ENCODE measurements around the gene SNURF. TPM values are rescaled to one million over a fixed set of nuclear protein-coding genes. Genes with fewer than 3 reads are reported as not detected.
"Not testable (repeated sequence)": the region's sequence is repeated elsewhere in the genome, so short reads cannot be mapped to it uniquely, and the experiment has no call there.

The SNURF gene
- total RNA-seq, 1 donor from 2014 or later = 10.3 TPM

DNA sequence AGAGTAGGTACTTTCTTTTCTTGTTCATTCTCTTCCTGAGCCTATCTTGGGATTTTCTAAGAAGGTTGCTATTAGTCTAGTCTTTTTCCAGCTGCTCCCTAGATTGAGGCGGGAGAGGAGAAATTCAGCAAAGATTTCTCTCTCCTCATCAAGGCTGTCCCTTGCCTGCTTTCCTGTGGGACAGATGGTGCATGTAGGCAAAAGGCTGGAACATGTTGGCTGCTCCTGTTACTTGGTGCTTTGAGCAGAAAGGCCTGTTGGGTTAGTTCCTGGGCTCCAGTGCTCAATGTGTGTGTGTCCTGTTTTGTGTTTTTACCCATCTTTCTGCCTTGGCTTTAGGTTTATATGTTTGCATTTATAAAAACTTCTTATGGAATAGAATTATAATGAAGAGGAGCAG is 9.1 kb upstream of the SNURF start:
- no peak for DNase-seq
- Mint-ChIP-seq H3K4me1 (no peaks in the 10 kb centered on the region), H3K27ac (no peak overlapping the region), H3K9me3 (peaks cover 11% of the 10 kb centered on the region), H3K27me3 (no peaks in the 10 kb centered on the region), H3K36me3 (ENCODE audit: low read depth) (no peaks in the 10 kb centered on the region), H3K4me3 (no peak overlapping the region)
- intact Hi-C loops (cut with micrococcal nuclease) = no loop called here

DNA sequence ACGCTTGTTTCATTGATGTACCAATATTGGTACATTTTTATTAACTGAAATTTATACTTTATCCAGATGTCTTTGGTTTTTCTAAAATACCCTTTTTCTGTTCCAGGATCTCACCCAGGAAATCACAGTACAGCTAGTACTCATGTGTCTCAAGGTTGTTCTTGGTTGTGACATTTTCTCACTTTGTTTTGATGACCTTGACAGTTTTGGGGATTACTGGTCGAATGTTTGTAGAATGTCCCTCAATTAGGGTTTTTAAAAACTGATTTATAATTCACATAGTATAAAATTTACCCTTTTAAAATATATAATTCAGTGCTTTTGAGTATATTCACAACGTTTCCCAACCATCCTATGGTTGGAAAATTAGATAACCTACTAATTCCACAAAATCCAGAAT is 6.3 kb upstream of the SNURF start:
- no peaks in the 10 kb centered on the region for H3K36me3 Mint-ChIP-seq (ENCODE audit: low read depth)
- H3K4me3 Mint-ChIP-seq = no peak overlapping the region
- H3K27ac Mint-ChIP-seq = no peak overlapping the region
- H3K9me3 Mint-ChIP-seq = peaks cover 7% of the 10 kb centered on the region
- DNase-seq = no peak
- no peaks in the 10 kb centered on the region for H3K4me1 Mint-ChIP-seq
- intact Hi-C loops (cut with micrococcal nuclease) = no loop called here
- peaks cover 2% of the 10 kb centered on the region for H3K27me3 Mint-ChIP-seq

DNA sequence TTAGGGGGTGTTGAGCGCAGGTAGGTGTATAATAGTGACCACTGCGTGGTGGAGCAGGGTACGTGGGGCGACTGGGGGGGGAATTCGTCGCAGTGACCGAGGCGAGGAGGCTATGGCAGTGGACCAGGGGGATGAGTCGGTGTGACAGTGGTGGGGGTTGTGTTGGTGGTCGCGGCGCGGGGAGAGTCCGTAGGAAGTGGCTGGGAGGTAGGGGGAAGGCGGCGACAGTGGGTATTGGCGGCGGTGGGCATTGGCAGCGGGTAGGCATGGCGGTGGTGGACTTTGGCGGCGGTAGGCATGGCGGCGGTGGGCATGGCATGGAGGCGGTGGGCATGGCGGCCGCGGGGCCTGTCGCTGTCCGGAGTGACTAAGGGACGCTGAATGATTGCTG is 739 bp downstream of the SNURF start:
- peak overlapping the region; percentile 94 for H3K27ac Mint-ChIP-seq
- DNase-seq = peak; percentile 65
- peaks cover 6% of the 10 kb centered on the region for H3K9me3 Mint-ChIP-seq
- intact Hi-C loops (cut with micrococcal nuclease) = loop anchor here (10.0 kb wide), 1 partner anchor 181 kb away; no protein-coding TSS in a partner anchor
- H3K36me3 Mint-ChIP-seq (ENCODE audit: low read depth) = peaks cover 10% of the 10 kb centered on the region
- H3K4me1 Mint-ChIP-seq = peaks cover 11% of the 10 kb centered on the region
- peaks cover 2% of the 10 kb centered on the region for H3K27me3 Mint-ChIP-seq
- H3K4me3 Mint-ChIP-seq = peak overlapping the region; percentile 96

DNA sequence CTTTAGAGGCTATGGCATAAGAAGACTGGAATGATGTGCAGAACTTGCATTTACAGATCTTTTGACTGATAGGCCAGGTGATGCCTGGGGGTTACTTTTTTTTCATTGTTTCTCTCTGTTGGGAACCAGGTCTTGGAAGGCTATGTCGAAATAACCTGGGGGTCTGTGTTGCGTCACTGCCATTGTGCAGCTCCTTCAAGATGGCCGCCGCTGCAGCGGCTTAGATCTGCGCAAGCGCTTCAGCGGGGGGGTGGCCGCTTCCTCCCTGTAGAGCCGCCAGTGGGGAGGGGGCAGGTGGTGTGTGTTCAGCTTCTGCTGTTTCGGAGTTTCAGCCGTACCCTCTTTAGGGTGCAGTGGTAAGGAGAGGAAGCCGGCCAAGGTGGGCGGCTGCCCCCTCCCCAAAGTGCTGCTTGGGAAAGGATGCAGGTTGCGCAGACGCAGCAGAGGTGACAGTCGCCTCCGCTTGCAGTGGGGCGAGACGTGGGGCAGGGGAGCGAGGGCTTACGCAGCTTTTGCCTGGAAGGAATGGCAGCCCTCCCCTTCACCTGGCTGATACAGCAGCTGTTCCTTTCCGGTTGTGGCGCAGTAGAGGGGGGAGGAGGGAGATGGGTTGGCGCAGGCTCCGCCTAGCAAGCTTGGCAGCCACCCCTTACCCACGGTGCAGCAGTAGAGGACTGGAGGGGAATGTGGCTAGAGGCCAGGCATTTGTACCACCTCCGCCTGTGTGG is 1.5 kb downstream of the SNURF start:
- peak; percentile 91 for DNase-seq
- Mint-ChIP-seq H3K4me3 (peak overlapping the region; percentile 96), H3K4me1 (peaks cover 11% of the 10 kb centered on the region), H3K27me3 (peaks cover 2% of the 10 kb centered on the region), H3K36me3 (ENCODE audit: low read depth) (peaks cover 16% of the 10 kb centered on the region), H3K27ac (peak overlapping the region; percentile 94), H3K9me3 (peaks cover 6% of the 10 kb centered on the region)
- intact Hi-C loops (cut with micrococcal nuclease) = loop anchor here (2.0 to 10.0 kb wide), 2 partner anchors 181 to 483 kb away; partner anchors contain the start of gene UBE3A

DNA sequence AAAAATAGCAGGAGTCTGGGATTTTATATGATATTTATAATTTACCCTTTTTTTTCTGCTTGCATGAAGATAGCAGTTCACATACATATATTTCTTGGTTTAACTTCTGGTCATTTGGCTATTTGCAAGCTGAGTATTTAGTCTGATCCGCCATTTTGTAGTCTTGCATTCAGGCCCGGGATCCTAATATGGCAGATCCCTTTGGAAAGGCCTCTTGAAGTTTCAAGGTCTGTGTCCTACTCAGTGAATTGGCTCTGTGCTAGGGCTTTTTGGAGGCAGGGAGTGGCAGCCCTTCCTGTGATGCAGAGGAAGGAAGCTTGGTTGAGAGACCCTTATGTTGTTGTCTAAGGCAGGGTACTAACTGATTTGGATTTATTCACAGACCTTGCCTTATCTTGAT is 2.9 kb downstream of the SNURF start:
- H3K36me3 Mint-ChIP-seq (ENCODE audit: low read depth) = peaks cover 22% of the 10 kb centered on the region
- no peak overlapping the region for H3K27ac Mint-ChIP-seq
- peak overlapping the region; percentile 40 for H3K4me3 Mint-ChIP-seq
- H3K27me3 Mint-ChIP-seq = no peaks in the 10 kb centered on the region
- H3K9me3 Mint-ChIP-seq = peaks cover 3% of the 10 kb centered on the region
- DNase-seq = no peak
- intact Hi-C loops (cut with micrococcal nuclease) = loop anchor here (2.0 to 10.0 kb wide), 2 partner anchors 183 to 481 kb away; partner anchors contain the start of gene UBE3A
- H3K4me1 Mint-ChIP-seq = peaks cover 11% of the 10 kb centered on the region

DNA sequence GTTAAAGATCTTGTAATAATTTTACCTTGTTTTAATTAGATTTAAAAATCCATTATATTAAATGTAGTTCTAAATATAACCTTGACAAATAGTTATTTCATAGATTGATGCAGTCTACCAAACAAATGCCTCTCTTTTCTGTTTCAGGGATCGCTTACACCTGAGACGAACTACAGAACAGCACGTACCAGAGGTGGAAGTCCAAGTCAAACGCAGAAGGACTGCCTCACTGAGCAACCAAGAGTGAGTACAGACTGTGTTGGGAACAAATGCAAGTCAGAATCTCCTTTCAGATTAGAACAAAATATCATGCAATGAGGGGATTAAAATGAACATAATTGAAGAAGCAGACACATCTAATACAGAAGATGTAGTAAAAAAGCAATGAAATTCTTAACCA is 7.2 kb downstream of the SNURF start:
- Mint-ChIP-seq H3K9me3 (peaks cover 15% of the 10 kb centered on the region), H3K27me3 (no peaks in the 10 kb centered on the region), H3K4me1 (peaks cover 5% of the 10 kb centered on the region), H3K27ac (no peak overlapping the region), H3K4me3 (no peak overlapping the region), H3K36me3 (ENCODE audit: low read depth) (peaks cover 57% of the 10 kb centered on the region)
- DNase-seq = no peak
- intact Hi-C loops (cut with micrococcal nuclease) = no loop called here

DNA sequence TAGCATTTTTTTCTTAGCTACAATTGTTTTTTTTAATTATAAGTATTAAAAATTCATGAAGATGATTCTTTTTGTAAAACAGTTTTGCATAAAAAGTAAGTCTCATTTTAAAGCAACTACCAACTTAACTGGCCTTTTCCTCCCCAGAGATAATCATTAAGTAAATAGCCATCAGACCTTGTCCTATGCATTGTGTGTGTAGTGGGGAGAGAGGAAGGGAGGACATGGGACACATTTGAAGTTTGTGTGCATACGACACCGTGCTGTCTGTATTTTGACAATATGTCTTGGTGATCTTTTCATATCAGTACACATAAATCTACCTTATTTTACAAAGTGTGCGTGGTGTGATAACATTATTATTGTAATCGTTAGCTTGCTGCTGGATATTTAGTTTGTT is 8.1 kb downstream of the SNURF start:
- no peak for DNase-seq
- H3K4me3 Mint-ChIP-seq = no peak overlapping the region
- intact Hi-C loops (cut with micrococcal nuclease) = no loop called here
- H3K27me3 Mint-ChIP-seq = no peaks in the 10 kb centered on the region
- peaks cover 62% of the 10 kb centered on the region for H3K36me3 Mint-ChIP-seq (ENCODE audit: low read depth)
- H3K9me3 Mint-ChIP-seq = peaks cover 15% of the 10 kb centered on the region
- H3K27ac Mint-ChIP-seq = no peak overlapping the region
- H3K4me1 Mint-ChIP-seq = no peaks in the 10 kb centered on the region

DNA sequence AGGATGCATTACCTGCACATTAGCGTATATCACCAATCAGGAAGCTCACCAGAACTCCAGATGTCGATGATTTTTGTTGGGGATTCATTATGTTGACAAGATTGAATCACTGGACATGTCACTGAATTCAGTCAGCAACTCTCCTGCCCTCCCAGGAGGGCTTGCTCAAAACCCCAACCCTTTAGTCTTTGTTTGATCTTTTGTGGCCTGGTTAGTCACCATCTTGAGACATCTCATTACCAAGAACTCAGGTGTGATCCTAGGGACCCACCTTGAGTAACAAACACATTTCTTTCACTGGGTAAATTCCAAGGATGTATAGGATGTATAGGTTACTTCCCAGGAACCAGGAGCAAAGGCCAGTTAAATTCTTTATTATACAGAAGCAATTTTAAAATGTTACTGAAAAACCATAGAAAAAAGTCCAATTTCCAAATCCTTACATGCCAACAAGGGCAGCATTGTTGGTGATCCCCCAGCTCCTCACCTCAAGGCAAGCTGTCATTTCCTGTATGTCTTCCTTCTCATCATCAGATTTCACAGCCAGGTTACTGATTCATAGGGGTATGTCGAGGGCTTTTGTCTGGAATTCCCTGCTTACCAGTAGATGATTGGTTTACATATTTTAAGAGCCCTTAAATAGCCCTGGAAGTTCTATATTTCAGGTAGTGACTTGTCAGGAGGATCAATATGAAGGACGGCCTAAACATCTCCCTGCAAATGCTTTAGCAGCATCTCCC is 11.7 kb downstream of the SNURF start:
- peaks cover 63% of the 10 kb centered on the region for H3K36me3 Mint-ChIP-seq (ENCODE audit: low read depth)
- DNase-seq = no peak
- H3K4me3 Mint-ChIP-seq = no peak overlapping the region
- no peaks in the 10 kb centered on the region for H3K4me1 Mint-ChIP-seq
- no peaks in the 10 kb centered on the region for H3K27me3 Mint-ChIP-seq
- peaks cover 15% of the 10 kb centered on the region for H3K9me3 Mint-ChIP-seq
- H3K27ac Mint-ChIP-seq = no peak overlapping the region
- intact Hi-C loops (cut with micrococcal nuclease) = no loop called here

DNA sequence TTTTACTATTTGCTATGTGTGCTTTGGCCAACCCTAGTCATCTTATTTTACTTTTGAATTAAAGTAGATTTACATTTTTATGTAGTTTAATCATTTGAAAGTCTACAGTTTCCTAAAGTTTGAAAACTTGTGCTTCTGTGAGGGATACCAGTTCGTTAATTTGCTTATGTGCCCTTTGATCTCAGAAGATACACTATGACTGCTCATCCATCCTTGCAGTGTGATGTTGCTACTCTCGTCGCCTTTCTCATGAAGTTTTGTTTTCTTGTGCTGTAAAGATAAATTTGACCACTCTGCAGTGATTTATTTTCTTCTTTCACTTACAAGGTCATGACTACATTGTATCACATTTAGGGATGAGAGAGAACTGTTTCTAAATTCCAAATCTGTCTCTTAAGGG is 16.3 kb downstream of the SNURF start:
- peaks cover 22% of the 10 kb centered on the region for H3K9me3 Mint-ChIP-seq

DNA sequence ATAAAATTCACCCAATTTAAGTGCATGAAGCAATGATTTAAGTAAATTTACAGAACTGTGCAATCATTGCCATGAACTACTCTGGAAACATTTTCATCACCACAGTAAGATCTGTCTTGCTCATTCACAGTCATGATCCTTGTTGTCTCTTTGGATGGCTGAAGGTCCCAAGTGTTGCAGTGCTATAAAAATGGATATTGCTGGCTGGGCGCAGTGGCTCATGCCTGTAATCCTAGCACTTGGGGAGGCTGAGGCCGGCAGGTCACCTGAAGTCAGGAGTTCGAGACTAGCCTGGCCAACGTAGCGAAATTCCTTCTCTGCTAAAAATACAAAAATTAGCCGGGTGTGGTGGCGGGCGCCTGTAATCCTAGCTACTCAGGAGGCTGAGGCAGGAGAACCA is 17.0 kb downstream of the SNURF start:
- DNase-seq = no peak
- Mint-ChIP-seq H3K4me3 (no peak overlapping the region), H3K9me3 (peaks cover 29% of the 10 kb centered on the region), H3K4me1 (no peaks in the 10 kb centered on the region), H3K36me3 (ENCODE audit: low read depth) (peaks cover 60% of the 10 kb centered on the region), H3K27me3 (no peaks in the 10 kb centered on the region), H3K27ac (no peak overlapping the region)
- intact Hi-C loops (cut with micrococcal nuclease) = no loop called here

More for the DNA sequence above, 16.3 kb downstream of the SNURF start:
- H3K36me3 Mint-ChIP-seq (ENCODE audit: low read depth) = peaks cover 60% of the 10 kb centered on the region
- no peaks in the 10 kb centered on the region for H3K27me3 Mint-ChIP-seq
- H3K4me3 Mint-ChIP-seq = no peak overlapping the region
- intact Hi-C loops (cut with micrococcal nuclease) = no loop called here
- H3K4me1 Mint-ChIP-seq = no peaks in the 10 kb centered on the region
- H3K27ac Mint-ChIP-seq = no peak overlapping the region
- no peak for DNase-seq

DNA sequence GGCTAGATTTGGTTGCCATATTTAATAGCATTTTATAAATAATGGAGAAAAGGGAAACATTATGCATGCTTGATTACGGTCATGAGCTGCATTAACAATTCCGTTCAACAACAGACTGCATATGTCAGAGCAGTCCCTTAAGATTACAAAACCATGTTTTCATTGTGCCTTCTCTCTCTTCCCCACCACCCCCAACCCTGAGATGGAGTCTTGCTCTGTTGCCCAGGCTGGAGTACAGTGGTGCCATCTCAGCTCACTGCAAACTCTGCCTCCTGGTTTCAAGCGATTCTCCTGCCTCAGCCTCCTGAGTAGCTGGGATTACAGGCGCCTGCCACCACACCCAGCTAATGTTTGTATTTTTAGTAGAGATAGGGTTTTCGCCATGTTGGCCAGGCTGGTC is 17.9 kb downstream of the SNURF start:
- H3K9me3 Mint-ChIP-seq = peaks cover 31% of the 10 kb centered on the region
- H3K27me3 Mint-ChIP-seq; intact Hi-C loops (cut with micrococcal nuclease); H3K4me3 Mint-ChIP-seq; DNase-seq; H3K27ac Mint-ChIP-seq; H3K4me1 Mint-ChIP-seq: not testable (repeated sequence)
- peaks cover 59% of the 10 kb centered on the region for H3K36me3 Mint-ChIP-seq (ENCODE audit: low read depth)

DNA sequence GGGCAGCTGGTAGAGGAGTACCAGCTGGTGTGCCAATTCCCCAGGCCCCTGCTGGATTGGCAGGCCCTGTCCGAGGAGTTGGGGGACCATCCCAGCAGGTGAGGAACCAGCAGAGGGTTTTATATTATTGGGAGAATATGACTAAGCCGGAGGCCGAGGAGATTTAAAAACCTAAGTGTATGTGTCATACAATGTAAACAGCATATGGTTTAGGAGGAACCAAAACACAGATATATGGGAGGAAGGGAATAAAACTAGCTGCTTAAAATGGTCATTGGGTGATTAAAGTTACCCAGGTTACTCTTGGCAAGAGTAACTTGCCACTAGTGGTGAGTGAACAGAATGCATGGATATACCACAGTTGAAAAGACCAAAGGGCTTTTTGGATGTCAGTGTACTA is 22.1 kb downstream of the SNURF start:
- H3K27ac Mint-ChIP-seq = no peak overlapping the region
- no peak overlapping the region for H3K4me3 Mint-ChIP-seq
- H3K36me3 Mint-ChIP-seq (ENCODE audit: low read depth) = peaks cover 69% of the 10 kb centered on the region
- H3K27me3 Mint-ChIP-seq = no peaks in the 10 kb centered on the region
- DNase-seq = no peak
- no peaks in the 10 kb centered on the region for H3K4me1 Mint-ChIP-seq
- intact Hi-C loops (cut with micrococcal nuclease) = no loop called here
- peaks cover 47% of the 10 kb centered on the region for H3K9me3 Mint-ChIP-seq

DNA sequence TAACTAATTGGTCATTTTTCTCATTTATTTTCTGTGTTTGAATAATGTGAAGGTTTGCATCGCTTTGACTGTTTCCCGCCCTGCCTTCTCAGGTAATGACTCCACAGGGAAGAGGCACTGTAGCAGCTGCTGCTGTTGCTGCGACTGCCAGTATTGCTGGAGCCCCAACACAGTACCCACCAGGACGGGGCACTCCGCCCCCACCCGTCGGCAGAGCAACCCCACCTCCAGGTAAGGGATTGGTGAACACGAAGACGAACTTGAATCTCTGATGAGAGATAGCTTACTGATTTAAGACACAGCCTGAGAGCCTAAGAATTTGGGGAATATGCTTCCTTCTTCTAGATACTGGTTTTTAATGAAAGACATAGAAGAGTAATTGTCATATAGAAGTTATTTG is 22.9 kb downstream of the SNURF start:
- DNase-seq = no peak
- H3K27me3 Mint-ChIP-seq = no peaks in the 10 kb centered on the region
- no peak overlapping the region for H3K4me3 Mint-ChIP-seq
- H3K4me1 Mint-ChIP-seq = no peaks in the 10 kb centered on the region
- H3K36me3 Mint-ChIP-seq (ENCODE audit: low read depth) = peaks cover 73% of the 10 kb centered on the region
- peaks cover 47% of the 10 kb centered on the region for H3K9me3 Mint-ChIP-seq
- no peak overlapping the region for H3K27ac Mint-ChIP-seq
- intact Hi-C loops (cut with micrococcal nuclease) = no loop called here

DNA sequence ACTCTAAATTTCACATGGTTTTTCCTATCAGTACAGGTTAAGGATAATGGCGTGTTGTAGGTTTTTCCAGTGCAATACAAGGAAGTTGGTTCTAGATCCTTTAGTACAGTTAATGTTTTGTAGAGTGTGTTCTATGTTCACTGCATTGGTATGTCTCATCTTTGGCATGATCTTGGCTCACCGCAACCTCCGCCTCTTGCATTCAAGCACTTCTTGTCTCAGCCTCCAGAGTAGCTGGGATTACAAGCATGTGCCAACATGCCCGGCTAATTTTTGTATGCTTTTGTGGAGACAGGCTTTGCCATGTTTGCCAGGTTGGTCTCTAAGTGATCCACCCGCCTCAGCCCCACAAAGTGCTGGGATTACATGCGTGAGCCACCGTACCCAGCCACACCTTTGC is 30.4 kb downstream of the SNURF start:
- Mint-ChIP-seq H3K36me3 (ENCODE audit: low read depth) (peaks cover 75% of the 10 kb centered on the region), H3K4me3 (no peak overlapping the region)
- DNase-seq = no peak

More for the DNA sequence above, 30.4 kb downstream of the SNURF start:
- Mint-ChIP-seq H3K4me1 (no peaks in the 10 kb centered on the region), H3K27ac (no peak overlapping the region), H3K27me3 (no peaks in the 10 kb centered on the region), H3K9me3 (peaks cover 27% of the 10 kb centered on the region)
- intact Hi-C loops (cut with micrococcal nuclease) = no loop called here
